Activated naive CD8-positive, alpha-beta T cell treated with anti-CD3 and anti-CD28 coated beads, Interleukin-2, amount 50 U/mL, for 24 hours (primary cell): ENCODE results near the gene PTBP1.
"Not testable (repeated sequence)": the region's sequence is repeated elsewhere in the genome, so short reads cannot be mapped to it uniquely, and the experiment has no call there.

ENCODE experiments used
- ATAC-seq: fragments of 150-1000 bp; cut with Tn5 transposase; one replicate; pipeline ENCODE4 v1.10.0; 2021
- DNase-seq: peaks from one replicate; pipeline ENCODE4 v3.0.0; 2021
- H3K27ac Mint-ChIP-seq: one replicate; pipeline ENCODE4 v1.8.0; 2021; ENCODE audit warnings: mild to moderate bottlenecking, mixed read lengths
- H3K27me3 Mint-ChIP-seq: one replicate; pipeline ENCODE4 v1.8.0; 2021; ENCODE audit warnings: mixed read lengths
- H3K36me3 Mint-ChIP-seq: one replicate; pipeline ENCODE4 v1.8.0; 2021; ENCODE audit warnings: low read depth, mixed read lengths
- H3K4me1 Mint-ChIP-seq: one replicate; pipeline ENCODE4 v1.8.0; 2021; ENCODE audit warnings: mixed read lengths
- H3K4me3 Mint-ChIP-seq: one replicate; pipeline ENCODE4 v1.8.0; 2021; ENCODE audit warnings: mild to moderate bottlenecking, moderate library complexity, mixed read lengths
- H3K9me3 Mint-ChIP-seq: one replicate; pipeline ENCODE4 v1.8.0; 2021; ENCODE audit warnings: mixed read lengths

PTBP1 gene

DNA sequence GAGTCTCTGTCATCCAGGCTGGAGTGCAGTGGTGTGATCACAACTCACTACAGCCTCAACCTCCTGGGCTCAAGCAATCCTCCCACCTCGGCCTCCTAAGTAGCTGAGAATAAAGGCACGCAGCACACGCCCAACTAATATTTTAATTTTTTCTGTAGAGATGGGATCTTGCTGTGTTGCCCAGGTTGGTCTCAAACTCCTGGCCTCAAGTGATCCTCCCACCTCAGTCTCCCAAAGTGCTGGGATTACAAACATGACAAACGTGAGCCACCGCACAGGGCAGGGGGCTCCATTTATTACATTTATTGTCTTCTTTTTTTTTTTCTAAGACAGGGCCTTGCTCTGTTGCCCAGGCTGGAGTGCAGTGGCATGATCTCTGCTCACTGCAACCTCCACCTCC is 23.0 kb downstream of the PTBP1 start:
- not testable (repeated sequence) for H3K27ac Mint-ChIP-seq, H3K4me1 Mint-ChIP-seq, H3K4me3 Mint-ChIP-seq, DNase-seq, ATAC-seq
- H3K27me3 Mint-ChIP-seq = peaks cover 17% of the 10 kb centered on the region
- H3K36me3 Mint-ChIP-seq = peaks cover 11% of the 10 kb centered on the region
- peaks cover 12% of the 10 kb centered on the region for H3K9me3 Mint-ChIP-seq

DNA sequence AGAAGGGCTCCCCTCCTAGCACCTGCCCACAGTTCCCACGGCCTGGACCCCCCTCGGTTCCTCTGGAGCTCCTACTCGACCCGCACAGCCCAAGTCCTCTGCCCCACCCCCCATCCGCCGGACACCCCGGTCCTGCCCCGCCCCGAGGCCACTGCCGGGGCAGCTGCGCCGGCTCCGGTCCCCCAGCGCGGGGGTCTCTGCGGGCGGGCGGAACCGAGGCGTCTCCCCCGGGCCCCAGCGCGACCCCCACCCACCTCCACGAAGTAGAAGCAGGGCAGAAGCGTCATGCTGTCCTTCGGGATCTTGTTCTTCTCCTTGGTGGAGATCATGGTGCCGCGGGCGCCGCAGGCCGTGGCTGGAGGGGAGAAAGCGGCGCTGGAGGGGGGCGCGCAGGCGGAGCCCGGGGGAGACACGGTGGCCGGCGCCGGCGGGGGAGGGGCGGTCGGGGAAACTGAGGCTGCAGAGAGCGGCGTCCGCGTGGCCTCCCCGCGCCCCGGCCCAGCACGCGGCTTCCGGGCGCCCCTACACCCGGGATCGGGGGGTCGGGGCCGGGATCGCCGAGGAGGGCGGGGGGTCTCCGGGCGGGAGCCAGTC is 24.1 kb downstream of the PTBP1 start:
- DNase-seq (no peak), ATAC-seq (no peak)
- Mint-ChIP-seq H3K36me3 (peaks cover 4% of the 10 kb centered on the region), H3K9me3 (peaks cover 5% of the 10 kb centered on the region), H3K4me1 (no peaks in the 10 kb centered on the region), H3K27ac (no peak overlapping the region), H3K27me3 (peaks cover 17% of the 10 kb centered on the region), H3K4me3 (no peak overlapping the region)

DNA sequence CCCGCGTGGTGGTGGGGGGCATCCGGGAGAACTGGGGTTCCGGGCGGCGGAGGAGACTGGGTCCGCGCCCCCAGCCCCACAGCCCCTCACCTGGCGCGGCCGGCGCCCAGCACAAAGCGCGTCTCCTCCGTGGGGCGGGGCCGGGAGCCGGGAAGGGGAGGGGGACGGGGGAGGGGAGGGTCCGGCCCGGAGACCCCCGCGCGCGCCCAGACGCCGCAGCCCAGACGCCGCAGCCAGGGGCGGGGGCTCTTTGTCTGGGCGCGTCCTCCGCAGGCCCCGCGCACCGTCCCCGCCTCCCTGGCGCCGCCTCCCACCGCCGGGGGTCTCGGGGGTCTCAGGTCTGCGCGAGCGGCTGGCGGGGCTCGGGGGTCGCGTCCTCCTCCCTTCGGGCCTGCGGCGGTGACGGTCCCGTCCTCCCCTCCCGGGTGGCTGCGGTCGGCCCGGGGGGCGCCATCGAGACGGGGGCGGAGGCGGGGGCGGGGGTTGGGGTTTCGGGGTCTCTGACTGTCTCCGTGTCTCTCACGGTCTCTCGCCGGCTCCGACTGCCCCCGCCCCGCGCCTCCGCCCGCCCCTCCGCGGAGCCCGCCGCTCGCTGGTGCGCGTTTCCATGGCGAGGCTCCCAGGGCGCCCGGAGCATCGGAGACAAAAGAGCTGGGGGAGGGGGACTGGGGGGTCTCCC is 24.7 kb downstream of the PTBP1 start, which contains the start of gene PLPPR3:
TSS of gene PLPPR3 (minus strand) at position 131 of the 679 bp plus-strand sequence. CDS start 396 bp downstream, outside the sequence.
- Mint-ChIP-seq H3K27me3 (peaks cover 17% of the 10 kb centered on the region), H3K36me3 (no peaks in the 10 kb centered on the region), H3K27ac (no peak within 1 kb of the TSS)

DNA sequence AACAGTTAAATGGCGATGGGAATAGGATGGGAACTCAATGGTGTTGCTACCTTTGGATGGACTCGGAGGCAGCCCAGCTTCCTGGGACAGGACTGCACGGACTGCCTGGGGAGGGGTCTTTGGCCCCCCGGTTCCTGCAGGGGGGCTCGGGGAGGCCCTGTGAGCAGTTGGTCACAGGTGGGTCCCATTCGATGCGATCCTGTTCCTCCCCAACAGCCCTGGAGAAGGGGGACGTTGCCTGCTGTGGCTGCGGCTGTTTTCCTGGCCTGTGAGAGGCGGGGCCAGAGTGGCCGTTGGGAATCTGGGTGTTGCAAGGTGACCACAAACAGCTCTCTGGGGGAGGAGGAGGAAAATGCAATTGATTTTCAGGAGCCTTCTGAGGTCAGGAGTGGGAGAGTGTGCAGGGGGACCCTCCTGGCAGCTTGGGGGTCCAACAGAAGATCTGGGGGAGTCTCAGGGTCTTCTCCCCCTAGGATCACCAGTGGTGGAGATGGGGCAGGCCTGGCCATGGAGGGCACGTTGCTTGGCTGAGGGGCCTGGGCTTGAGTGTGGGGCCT is 26.4 kb downstream of the PTBP1 start:
- Mint-ChIP-seq H3K27me3 (peaks cover 17% of the 10 kb centered on the region), H3K4me3 (no peak overlapping the region), H3K9me3 (no peaks in the 10 kb centered on the region), H3K4me1 (no peaks in the 10 kb centered on the region), H3K36me3 (no peaks in the 10 kb centered on the region), H3K27ac (no peak overlapping the region)
- DNase-seq = no peak
- no peak for ATAC-seq

More for the DNA sequence above, 24.7 kb downstream of the PTBP1 start, which contains the start of gene PLPPR3:
- Mint-ChIP-seq H3K9me3 (no peaks in the 10 kb centered on the region), H3K4me1 (no peaks in the 10 kb centered on the region), H3K4me3 (no peak within 1 kb of the TSS)
- ATAC-seq = no peak
- no peak for DNase-seq

DNA sequence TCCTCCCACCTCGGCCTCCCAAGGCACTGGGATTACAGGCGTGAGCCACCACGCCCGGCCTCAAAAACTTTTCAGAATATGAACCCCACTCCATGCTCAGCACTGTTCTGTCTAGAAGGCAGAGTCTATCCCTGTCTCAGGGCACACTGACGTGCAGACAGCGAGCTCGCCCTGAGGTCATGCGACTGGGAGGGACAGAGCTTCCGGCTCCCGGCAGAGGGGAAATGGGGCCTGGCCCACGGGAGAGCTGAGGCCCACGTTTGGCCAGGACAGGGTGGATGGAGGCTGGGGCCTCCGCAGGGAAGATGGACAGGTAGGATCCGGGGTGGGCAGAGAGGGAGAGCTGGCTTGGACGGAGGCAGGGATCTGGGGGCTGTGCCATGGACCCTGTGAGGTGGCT is 27.6 kb downstream of the PTBP1 start:
- H3K9me3 Mint-ChIP-seq = no peaks in the 10 kb centered on the region
- H3K36me3 Mint-ChIP-seq = no peaks in the 10 kb centered on the region
- no peak for ATAC-seq
- H3K4me3 Mint-ChIP-seq = no peak overlapping the region
- H3K4me1 Mint-ChIP-seq = no peaks in the 10 kb centered on the region
- no peak overlapping the region for H3K27ac Mint-ChIP-seq
- no peak for DNase-seq
- peaks cover 17% of the 10 kb centered on the region for H3K27me3 Mint-ChIP-seq

DNA sequence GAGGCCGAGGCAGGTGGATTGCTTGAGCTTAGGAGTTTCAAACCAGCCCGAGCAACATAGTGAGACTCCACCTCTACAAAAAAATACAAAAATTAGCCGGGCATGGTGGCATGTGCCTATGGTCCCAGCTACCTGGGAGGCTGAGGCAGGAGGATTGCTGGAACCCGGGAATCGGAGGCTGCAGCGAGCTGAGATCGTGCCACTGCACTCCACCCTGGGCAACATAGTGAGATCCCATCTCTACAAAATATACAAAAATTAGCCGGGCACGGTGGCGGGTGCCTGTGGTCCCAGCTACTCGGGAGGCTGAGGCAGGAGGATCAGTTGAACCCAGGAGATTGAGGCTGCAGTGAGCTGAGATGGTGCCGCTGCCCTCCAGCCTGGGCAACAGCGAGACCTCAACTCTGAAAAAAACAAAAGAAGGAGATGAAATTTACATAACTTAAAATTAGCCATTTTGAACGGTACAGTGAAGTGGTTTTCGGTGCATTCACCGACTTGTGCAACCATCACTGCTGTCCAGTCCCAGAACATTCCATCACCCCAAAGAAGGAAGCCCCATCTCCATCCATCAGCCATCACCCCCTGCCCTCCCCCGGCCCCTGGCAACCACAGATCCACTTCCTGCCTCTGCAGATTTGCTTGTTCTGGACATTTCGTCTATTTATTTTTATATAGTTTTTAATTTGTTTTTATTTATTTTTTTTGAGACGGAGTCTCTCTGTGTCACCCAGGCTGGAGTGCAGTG is 28.8 kb downstream of the PTBP1 start:
- no peak overlapping the region for H3K27ac Mint-ChIP-seq
- H3K27me3 Mint-ChIP-seq = peaks cover 22% of the 10 kb centered on the region
- H3K4me1 Mint-ChIP-seq = no peaks in the 10 kb centered on the region
- ATAC-seq = no peak
- no peak for DNase-seq
- H3K36me3 Mint-ChIP-seq = no peaks in the 10 kb centered on the region
- H3K9me3 Mint-ChIP-seq = no peaks in the 10 kb centered on the region
- no peak overlapping the region for H3K4me3 Mint-ChIP-seq

DNA sequence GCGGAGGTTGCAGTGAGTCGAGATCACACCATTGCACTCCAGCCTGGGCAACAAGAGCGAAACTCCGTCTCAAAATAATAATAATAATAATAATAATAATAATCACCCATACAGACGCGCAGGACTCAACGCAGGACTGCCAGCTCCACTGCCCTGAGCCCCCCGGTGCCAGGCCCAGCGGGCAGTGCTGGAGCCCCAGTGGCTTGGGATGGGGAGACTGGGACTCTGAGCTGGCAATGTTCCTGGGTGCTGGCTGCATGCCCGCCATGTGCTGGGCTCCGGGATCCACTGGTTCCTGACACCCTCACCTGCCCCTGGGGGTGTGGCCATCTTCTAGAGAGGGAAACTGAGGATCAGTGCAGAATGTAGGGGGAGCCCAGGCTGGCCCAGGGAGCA is 30.1 kb downstream of the PTBP1 start:
- no peaks in the 10 kb centered on the region for H3K36me3 Mint-ChIP-seq
- no peak for ATAC-seq
- H3K4me3 Mint-ChIP-seq = no peak overlapping the region

DNA sequence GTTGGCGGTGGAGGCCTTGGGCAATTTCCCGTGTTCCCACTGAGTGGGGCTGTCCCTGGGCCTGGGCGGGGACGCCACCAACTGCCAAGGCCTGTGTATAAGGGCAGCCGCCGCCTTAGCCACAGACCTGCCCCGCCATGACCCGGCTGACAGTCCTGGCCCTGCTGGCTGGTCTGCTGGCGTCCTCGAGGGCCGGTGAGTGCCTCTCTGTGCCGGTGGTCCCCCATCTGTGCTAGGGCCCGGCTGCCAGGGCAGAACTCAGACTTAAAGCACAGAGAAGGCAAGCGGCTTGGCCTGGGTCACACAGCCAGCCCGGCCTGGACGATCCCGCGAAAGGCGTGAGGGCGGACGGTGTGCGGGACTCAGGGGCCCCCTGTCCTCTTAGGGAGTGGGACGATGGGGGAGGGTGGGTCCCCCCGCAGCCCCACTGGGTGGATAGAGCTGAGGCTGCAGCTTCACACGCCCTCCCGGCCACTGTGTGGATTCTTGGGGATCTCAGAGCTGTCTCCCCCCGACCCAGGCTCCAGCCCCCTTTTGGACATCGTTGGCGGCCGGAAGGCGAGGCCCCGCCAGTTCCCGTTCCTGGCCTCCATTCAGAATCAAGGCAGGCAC is 30.6 kb downstream of the PTBP1 start, which contains the start of gene AZU1:
TSS of gene AZU1 (plus strand) at position 128 of the 612 bp plus-strand sequence. CDS start at position 138, 10 bp downstream.
- Mint-ChIP-seq H3K9me3 (no peaks in the 10 kb centered on the region), H3K4me1 (no peaks in the 10 kb centered on the region), H3K27ac (no peak within 1 kb of the TSS), H3K36me3 (no peaks in the 10 kb centered on the region), H3K4me3 (no peak within 1 kb of the TSS), H3K27me3 (peaks cover 19% of the 10 kb centered on the region)
- DNase-seq (no peak), ATAC-seq (no peak)

More for the DNA sequence above, 30.1 kb downstream of the PTBP1 start:
- no peak for DNase-seq
- no peaks in the 10 kb centered on the region for H3K9me3 Mint-ChIP-seq
- peaks cover 22% of the 10 kb centered on the region for H3K27me3 Mint-ChIP-seq
- no peak overlapping the region for H3K27ac Mint-ChIP-seq
- H3K4me1 Mint-ChIP-seq = no peaks in the 10 kb centered on the region

DNA sequence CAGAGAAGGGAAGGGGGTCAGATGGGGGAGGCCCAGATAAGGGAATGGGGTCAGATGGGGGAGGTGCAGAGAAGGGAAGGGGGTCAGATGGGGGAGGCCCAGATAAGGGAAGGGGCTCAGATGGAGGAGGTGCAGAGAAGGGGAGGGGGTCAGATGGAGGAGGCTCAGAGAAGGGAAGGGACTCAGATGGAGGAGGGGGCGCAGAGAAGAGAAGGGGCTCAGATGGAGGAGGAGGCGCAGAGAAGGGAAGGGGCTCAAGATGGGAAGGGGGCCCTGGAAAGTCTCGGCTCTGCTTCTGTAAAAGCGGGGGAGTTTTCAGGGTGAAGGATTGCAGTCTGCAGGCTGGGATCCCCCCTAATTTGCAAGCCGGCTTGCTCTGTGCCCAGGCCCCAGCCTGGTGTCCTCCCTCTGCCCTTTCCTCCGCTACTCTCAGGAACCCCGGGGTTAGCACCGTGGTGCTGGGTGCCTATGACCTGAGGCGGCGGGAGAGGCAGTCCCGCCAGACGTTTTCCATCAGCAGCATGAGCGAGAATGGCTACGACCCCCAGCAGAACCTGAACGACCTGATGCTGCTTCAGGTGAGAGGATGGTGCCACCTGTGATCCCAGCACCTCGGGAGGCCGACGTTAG is 32.0 kb downstream of the PTBP1 start:
- ATAC-seq = no peak
- no peaks in the 10 kb centered on the region for H3K4me1 Mint-ChIP-seq
- no peaks in the 10 kb centered on the region for H3K9me3 Mint-ChIP-seq
- H3K27me3 Mint-ChIP-seq = peaks cover 8% of the 10 kb centered on the region
- no peak for DNase-seq
- no peak overlapping the region for H3K27ac Mint-ChIP-seq
- no peak overlapping the region for H3K4me3 Mint-ChIP-seq
- no peaks in the 10 kb centered on the region for H3K36me3 Mint-ChIP-seq

DNA sequence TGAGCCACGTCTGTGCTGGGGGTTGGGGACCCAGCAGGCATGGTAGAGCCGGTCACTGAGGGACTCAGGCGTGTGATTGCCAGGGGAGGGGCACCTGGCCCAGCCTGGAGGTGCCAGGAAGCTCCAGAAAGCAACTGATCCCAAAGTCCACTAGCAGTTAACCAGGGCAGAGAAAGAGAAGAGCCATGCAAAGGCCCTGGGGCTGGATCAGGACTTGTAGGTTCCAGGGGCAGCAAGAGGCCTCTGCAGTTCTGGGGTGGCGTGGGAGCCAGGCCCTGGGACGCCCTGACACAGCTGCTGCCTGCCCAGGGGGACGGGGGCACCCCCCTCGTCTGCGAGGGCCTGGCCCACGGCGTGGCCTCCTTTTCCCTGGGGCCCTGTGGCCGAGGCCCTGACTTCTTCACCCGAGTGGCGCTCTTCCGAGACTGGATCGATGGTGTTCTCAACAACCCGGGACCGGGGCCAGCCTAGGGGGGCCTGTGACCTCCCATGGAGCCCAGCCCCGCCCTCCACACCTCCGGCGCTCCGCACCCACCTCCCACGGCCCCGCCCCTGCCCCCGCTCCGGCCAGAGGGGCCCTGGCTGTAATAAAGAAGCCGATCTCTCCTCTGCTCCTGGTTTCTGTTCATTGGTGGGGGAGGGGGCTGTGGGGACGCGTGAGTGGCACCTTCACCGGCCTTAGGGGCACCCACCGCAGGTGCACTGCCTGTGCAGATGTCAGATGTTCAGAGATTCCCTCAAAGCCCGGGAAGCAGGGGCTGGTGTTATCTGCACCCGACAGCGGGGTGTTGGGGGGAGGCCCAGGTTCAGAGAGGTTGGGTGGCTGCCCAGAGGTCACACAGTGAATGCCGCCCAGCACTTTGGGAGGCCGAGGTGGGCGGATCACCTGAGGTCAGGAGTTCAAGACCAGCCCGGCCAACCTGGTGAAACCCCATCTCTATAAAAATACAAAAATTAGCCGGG is 34.4 kb downstream of the PTBP1 start:
- DNase-seq (no peak), ATAC-seq (no peak)
- no peaks in the 10 kb centered on the region for H3K4me1 Mint-ChIP-seq
- H3K4me3 Mint-ChIP-seq = no peak overlapping the region
- H3K9me3 Mint-ChIP-seq = no peaks in the 10 kb centered on the region
- no peak overlapping the region for H3K27ac Mint-ChIP-seq
- H3K36me3 Mint-ChIP-seq = no peaks in the 10 kb centered on the region
- peaks cover 11% of the 10 kb centered on the region for H3K27me3 Mint-ChIP-seq

DNA sequence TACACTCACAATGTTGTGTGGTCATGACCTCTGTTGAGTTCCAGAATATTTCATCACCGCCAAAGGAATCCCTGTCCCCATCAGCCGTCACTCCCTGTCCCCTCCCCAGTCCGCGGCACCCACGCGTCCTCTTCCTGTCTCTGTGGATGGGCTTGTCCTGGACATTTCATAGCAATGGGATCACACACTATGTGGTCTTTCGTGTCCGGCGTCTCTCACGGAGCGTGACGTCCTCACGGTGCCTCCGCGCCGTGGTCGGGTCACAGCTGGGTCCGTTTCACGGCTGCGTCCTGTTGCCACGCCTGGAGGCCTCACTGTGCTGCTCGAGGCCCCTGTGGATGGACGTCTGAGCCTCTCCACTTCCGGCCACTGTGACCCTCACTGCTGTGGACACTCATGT is 37.0 kb downstream of the PTBP1 start:
- Mint-ChIP-seq H3K27ac (no peak overlapping the region), H3K36me3 (no peaks in the 10 kb centered on the region), H3K4me1 (no peaks in the 10 kb centered on the region), H3K9me3 (no peaks in the 10 kb centered on the region), H3K4me3 (no peak overlapping the region), H3K27me3 (peaks cover 11% of the 10 kb centered on the region)
- ATAC-seq (no peak), DNase-seq (no peak)

DNA sequence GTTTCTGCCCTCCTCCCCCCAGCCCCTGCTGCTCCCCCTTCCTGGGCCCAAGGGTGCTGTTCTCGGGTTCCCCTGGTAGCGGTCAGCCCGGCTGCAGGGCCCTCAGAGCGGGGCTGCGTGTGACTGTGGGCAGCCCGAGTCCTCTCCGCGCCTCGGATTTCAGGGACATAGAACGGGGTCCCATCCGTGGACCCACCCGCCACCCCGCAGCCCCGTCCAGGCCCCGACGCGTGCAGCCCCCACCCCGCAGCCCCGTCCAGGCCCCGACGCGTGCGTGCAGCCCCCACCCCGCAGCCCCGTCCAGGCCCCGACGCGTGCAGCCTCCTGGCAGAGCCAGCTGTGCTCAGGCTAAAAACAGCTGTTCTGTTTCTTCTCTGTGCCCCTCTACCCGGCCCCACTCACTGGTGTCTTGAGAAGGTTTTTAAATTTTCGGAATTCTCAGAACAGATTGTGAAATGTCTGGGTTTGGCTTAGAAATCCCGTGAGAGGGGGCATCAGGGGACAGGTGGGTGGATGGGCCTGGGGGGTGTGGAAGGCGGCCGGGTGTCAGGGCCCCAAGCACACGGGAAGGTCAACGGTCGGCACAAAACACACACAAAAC is 38.1 kb downstream of the PTBP1 start:
- Mint-ChIP-seq H3K36me3 (no peaks in the 10 kb centered on the region), H3K27me3 (peaks cover 11% of the 10 kb centered on the region), H3K27ac (no peak overlapping the region), H3K4me1 (no peaks in the 10 kb centered on the region), H3K9me3 (no peaks in the 10 kb centered on the region), H3K4me3 (no peak overlapping the region)
- ATAC-seq (no peak), DNase-seq (no peak)
